SHP77 (cell line): ENCODE data around the gene TMEM42.
"Not testable (repeated sequence)": the region's sequence is repeated elsewhere in the genome, so short reads cannot be mapped to it uniquely, and the experiment has no call there.

Source experiments
- DNase-seq, 2 experiments: peaks; one replicate each; lab custom pipeline; 2025; lab: John Stamatoyannopoulos, UW

TMEM42 gene

DNA sequence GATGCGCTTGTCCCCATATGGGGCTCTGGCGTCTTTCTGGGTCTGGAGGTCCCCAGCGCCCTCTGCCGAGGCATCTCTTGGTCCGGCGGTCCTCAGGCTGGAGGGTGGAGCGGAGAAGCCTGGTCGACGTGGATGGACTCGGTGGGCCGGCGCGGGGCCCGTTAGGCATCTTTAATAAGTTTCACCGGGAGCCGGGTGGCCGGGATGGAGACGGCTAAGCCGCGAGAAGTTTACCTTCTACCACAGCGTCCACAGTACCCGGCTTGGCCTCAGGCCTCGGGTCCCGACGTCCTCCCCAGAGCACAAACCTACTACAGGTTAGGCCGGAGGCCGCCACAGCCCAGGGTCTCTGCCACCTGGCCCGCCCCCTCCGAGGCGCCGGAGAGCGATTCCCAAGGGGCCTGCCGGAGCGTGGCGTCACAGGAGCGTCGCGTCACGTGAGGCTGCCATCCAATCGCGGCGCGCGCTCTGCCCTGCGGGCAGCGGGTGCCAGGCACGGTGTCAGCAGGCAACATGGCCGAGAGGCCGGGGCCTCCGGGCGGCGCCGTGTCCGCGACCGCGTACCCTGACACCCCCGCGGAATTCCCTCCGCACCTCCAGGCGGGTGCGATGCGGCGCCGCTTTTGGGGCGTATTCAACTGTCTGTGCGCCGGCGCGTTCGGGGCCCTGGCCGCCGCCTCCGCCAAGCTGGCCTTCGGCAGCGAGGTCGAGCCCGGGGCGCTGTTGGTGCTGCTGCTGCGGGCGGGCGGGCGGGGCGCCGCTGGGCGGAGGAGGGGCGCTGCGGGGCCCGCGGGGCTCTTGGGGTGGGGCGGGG lies at the start of gene TMEM42:
Gene TMEM42 (plus strand): TSS at position 501 of the 814 bp plus-strand sequence. CDS start 13 bp downstream, at position 514.
- DNase-seq = peak; percentile 89 to 93

DNA sequence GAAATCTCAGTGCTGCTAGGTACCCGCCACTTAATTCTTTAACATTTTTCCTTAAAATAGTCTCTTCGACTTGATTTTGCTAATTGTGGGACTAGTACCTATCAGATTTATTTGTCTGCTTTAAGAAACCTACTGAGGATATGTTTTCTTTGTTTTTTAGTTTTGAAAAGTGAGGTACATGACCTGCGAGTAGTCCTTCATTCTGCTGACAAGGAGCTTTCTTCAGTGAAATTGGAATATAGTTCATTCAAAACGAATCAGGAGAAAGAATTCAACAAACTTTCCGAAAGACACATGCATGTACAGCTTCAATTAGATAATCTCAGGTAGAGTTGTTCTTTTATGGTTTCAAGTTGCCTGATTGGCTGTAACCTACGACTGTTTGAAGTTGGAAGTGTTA lies 47.0 kb upstream of the TMEM42 start:
- DNase-seq = no peak

DNA sequence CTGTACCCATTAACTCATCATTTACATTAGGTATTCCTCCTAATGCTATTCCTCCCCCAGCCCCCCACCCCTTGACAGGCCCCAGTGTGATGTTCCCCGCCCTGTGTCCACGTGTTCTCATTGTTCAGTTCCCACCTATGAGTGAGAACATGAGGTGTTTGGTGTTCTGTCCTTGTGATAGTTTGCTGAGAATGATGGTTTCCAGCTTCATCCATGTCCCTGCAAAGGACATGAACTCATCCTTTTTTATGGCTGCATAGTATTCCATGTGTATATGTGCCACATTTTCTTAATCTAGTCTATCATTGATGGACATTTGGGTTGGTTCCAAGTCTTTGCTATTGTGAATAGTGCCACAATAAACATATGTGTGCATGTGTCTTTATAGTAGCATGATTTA lies 45.4 kb upstream of the TMEM42 start:
- not testable (repeated sequence) for DNase-seq

- DNase-seq = not testable (repeated sequence)
Measured at GRCh38 chr3:44821206-44821605, 40.5 kb upstream of the TMEM42 start.

DNA sequence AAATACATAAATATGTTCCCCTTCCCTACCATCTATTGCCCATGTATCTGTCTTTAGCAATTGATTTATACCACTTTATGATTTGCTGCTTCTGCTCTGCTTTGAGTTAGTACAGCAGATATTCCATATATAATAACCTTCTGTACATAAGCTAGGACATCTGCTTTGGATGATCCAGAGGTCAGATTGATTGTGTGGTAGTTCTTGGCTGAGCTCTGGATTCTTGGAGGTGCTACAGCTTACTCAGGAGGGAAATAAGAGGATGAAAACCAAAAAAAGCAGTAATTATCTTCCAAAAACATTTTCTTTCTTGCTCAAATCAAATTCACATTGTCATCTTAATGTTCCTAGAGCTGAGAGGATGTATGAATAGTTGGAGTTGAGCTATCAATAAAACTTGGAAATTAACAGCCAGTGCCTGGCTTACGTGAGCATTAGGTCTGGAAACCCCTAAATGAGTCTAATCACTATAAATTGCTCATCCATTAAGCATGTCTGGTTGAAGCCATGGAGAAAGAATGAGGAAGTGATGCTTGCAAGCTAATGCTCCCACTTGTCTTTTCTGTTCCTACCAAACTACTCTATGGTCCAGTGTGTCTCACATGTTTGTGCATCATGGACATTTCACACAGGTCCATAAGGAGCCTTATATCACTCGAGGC lies 36.3 kb upstream of the TMEM42 start:
- no peak for DNase-seq

GRCh38 chr3:44827196-44827595 lies 34.5 kb upstream of the TMEM42 start:
- no peak for DNase-seq

GRCh38 chr3:44831232-44831631 lies 30.5 kb upstream of the TMEM42 start:
- DNase-seq = no peak

DNA sequence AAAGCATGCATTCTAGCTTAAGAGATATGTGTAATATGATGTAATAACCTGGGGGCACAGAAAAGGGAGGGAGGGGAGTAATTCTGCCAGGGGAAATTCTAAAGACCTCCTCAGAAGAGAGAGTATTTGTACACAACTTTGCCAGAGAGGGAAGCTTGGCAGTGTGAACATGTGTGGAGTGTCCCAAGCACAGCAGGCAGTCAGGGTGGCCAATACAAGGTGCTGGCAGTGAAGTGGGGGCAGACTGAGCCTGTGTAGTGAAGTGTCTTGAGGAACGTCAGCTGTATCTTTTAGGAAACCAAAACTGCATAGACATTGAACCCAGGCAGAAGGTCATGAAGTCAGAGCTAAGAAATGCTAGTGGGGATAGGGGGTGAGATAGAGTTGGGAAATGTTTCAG lies 29.7 kb upstream of the TMEM42 start:
- no peak for DNase-seq

DNA sequence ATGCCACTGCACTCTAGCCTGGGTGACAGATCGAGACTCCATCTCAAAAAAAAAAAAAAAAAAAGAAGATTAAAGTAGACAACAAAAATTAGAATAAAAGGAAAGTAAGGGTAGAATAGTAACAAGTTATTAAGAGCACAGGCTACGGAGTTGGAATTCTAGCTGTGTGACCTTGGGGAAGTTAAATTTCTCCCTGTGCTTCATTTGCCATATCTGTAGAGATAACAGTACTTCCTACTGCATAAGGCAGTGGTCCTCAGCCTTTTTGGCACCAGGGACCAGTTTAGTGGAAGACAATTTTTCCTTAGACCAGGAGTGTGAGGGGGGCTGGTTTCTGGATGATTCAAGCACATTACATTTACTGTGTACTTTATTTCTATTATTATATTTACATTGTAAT lies 28.7 kb upstream of the TMEM42 start:
- DNase-seq = no peak

GRCh38 chr3:44833394-44833793 lies 28.3 kb upstream of the TMEM42 start:
- DNase-seq = no peak

DNA sequence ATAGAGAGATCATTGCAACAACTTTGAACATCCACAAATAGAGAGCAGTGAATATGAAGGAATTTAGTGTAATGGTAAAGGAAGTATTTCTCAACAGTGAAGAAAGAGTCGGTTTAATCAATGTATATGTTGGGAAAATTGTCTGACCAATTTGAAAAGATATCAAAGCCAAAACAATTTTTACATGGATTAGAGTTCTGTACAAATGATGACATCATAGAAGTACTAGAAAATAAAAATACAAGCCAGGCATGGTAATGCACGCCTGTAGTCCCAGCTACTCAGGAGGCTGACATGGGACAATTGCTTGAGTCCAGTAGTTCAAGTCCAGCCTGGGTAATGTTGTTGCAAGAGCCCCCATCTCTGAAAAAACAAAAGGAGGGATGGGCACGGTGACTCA lies 26.0 kb upstream of the TMEM42 start:
- no peak for DNase-seq

GRCh38 chr3:44842376-44842775 lies 19.3 kb upstream of the TMEM42 start:
- DNase-seq = no peak

GRCh38 chr3:44845528-44846520 lies 15.9 kb upstream of the TMEM42 start:
- DNase-seq = no peak

GRCh38 chr3:44848634-44849033 lies 13.1 kb upstream of the TMEM42 start:
- no peak for DNase-seq

DNA sequence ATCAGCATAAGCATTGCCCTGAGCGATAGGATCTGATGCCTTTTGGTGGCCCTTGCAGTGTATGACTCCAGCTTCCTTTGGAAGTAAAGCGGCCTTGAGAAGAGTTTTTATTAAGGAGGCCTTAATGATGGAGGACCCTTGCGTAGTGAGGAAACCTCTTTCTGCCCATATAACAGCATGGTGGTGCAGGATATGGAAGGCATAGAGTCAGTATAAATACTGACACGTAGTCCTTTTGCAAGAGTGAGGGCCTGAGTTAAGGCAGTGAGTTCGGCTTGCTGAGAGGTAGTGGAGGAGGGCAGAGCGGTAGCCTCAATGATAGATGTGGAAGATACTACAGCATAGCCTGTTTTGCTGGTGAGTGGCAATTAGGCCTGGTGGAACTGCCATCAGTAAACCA lies 5.0 kb upstream of the TMEM42 start:
- DNase-seq = not testable (repeated sequence)

GRCh38 chr3:44860117-44860516 lies 1.6 kb upstream of the TMEM42 start:
- DNase-seq = no peak

DNA sequence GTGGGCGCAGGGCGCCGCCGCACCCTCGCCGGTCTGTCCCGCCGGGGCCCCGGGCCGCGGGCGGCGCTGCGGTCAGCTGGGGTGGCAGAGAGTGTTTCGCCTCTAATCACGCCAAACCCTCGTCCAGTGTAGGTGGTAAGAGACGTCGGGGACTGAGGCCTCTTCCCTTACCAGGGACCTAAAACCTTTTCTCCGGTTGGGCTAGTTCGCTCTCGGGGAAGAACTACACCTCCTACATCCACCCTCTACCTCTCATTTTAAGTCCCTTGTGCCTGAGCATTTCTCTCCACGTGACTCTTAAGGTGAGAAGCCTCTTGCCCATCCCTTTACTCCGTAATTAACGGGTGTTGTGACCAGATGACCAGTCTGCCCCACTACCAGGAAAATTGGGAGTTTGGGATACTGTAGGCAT lies 520 bp downstream of the TMEM42 start:
- peak; percentile 8 to 10 for DNase-seq

GRCh38 chr3:44865272-44866035 lies 3.7 kb downstream of the TMEM42 start:
- peak; percentile 31 to 34 for DNase-seq

- no peak for DNase-seq
Measured at GRCh38 chr3:44867421-44868111, 5.9 kb downstream of the TMEM42 start.

DNA sequence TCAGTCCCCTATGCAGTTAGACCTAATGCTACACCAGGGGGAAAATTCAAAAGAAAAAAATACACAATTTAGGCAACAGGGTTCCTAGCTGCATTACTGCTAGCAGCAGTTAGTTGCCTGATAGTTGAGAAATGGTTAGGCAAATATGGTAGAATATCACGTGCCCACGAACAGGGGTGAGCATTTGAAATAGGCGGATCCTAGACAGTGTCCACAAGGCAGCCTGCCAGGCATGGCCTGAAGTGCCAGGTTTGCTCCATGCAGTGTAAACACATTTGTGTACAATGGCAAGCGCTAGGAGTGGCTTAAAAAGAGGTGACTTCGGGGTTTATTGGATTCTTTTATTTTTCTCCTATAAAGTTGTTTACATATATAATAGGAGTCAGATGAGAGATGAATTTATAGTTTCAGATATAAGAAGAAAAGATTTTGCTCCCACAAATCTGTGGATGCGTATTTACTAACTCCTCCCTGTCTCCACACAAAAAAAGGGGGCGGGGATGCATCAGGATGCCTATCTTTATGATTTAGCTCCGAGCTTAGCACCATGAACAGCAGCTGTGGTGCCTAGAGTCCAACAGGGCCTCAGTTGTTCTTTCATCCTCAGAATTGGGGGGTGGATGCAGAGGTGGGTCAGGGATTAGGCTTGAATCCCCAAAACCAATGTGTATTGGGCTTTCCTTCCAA lies 8.8 kb downstream of the TMEM42 start:
- peak; percentile 62 to 74 for DNase-seq
